Measurements from ENCODE around the gene LCORL. TPM values are rescaled to one million over a fixed set of nuclear protein-coding genes. Genes with fewer than 3 reads are reported as not detected.

The LCORL gene
- total and polyA plus RNA-seq, 2 of the 4 experiments (the other 2 are of a cell fraction) = 2.1 to 5.0 TPM

- no peak for DNase-seq
- in situ Hi-C loops (cut with MboI; ENCODE audit: low sequenced_read_pairs) = no loop called here
- dilution Hi-C loops (cut with HindIII; ENCODE audit: low sequenced_read_pairs, unreplicated experiment) = no loop called here
- Histone ChIP-seq H3K9me3 (ENCODE audit: control insufficient read depth, insufficient read depth, low read length) (no peaks in the 10 kb centered on the region), H3K23ac (ENCODE audit: low read depth, low read length) (no peak overlapping the region), H2BK15ac (ENCODE audit: low read depth, low read length) (no peak overlapping the region), H3K4me1 (ENCODE audit: control insufficient read depth, insufficient read depth, low read length) (no peaks in the 10 kb centered on the region), H3K18ac (ENCODE audit: low read depth, low read length) (no peak overlapping the region), H4K8ac (ENCODE audit: low read depth in 2 of 2, low read length in 2 of 2) (no peak overlapping the region), H3K4me3 (ENCODE audit: insufficient read depth, low read depth, low read length) (no peak overlapping the region), H2BK5ac (ENCODE audit: low read depth, low read length, poor library complexity, severe bottlenecking) (no peak overlapping the region), H3K27ac (ENCODE audit: insufficient read depth, low read length) (no peak overlapping the region), H3K4me2 (ENCODE audit: low read depth, low read length) (no peak overlapping the region), H3K14ac (replicated peaks; ENCODE audit: low read depth, low read length) (no peak overlapping the region), H3K27me3 (ENCODE audit: control insufficient read depth, insufficient read depth, low read length) (no peaks in the 10 kb centered on the region), H3K4ac (ENCODE audit: low read depth, low read length) (no peak overlapping the region), H3K9me1 (ENCODE audit: insufficient read depth, low read length) (no peaks in the 10 kb centered on the region), H2AK5ac (ENCODE audit: low read depth, low read length) (no peak overlapping the region), H4K20me1 (ENCODE audit: insufficient read depth, low read length) (no peaks in the 10 kb centered on the region), H2AFZ (replicated peaks; ENCODE audit: low read length, poor library complexity) (no peak overlapping the region), H3K56ac (ENCODE audit: extremely low read depth, insufficient read depth, low read length) (no peak overlapping the region), H2BK20ac (ENCODE audit: low read depth, low read length) (no peak overlapping the region), H3K36me3 (ENCODE audit: control insufficient read depth, insufficient read depth, low read length) (0 out of 2 replicates have a peak, but pooled peaks cover 2% of the 10 kb centered on the region), H2AK9ac (replicated peaks; ENCODE audit: low read depth, low read length, poor library complexity) (no peak overlapping the region), H2BK120ac (ENCODE audit: low read depth, low read length) (no peak overlapping the region), H4K91ac (ENCODE audit: insufficient read depth, low read depth, low read length) (no peak overlapping the region), H4K5ac (ENCODE audit: low read depth, low read length) (no peak overlapping the region), H3K79me1 (ENCODE audit: low read depth in 1 of 2, low read length in 2 of 2) (peaks cover 7 to 10% of the 10 kb centered on the region in 2 experiments), H3K9ac (ENCODE audit: low read depth, low read length) (no peak overlapping the region)
- intact Hi-C loops (cut with micrococcal nuclease) = loop anchor here (10.0 kb wide), 2 partner anchors 115 to 435 kb away; partner anchors contain the start of genes DCAF16 and NCAPG
- no peak for ATAC-seq (ENCODE audit: low read depth)
- no peak for TF ChIP-seq RAD21 (IDR thresholded peaks at IDR 0.05; ENCODE audit: low read length)
- no CpG with 5 or more reads among the region's 3 CpGs for WGBS, 2 experiments (ENCODE audit: extremely low coverage in 2 of 2, insufficient read length in 1 of 2)
- ChIA-PET POLR2A (ENCODE audit: unreplicated experiment) (no interaction called here), CTCF (no interaction called here)
- BruUV-seq (replicated peaks) = no TSS peak
Measured at GRCh38 chr4:17930256-17930655, 91.3 kb downstream of the LCORL start.
